Activated CD8-positive, alpha-beta memory T cell treated with anti-CD3 and anti-CD28 coated beads for 1 hour (primary cell): ENCODE data around the gene LRP1B.
"Not testable (repeated sequence)": the region's sequence is repeated elsewhere in the genome, so short reads cannot be mapped to it uniquely, and the experiment has no call there.

Experiments used
- DNase-seq, 2 donors: peaks; one replicate each; pipeline ENCODE4 v3.0.0-alpha.2; 2020; ENCODE audit warnings: low read depth in 1 of 2; ENCODE audit errors: extremely low read depth in 1 of 2

LRP1B gene

GRCh38 chr2:140986456-140986855, 1144.4 kb downstream of the LRP1B start:
- no peak for DNase-seq

- DNase-seq: no peak
Measured at GRCh38 chr2:140975237-140975636, 1155.6 kb downstream of the LRP1B start.

GRCh38 chr2:140972724-140973123, 1158.1 kb downstream of the LRP1B start:
- DNase-seq: no peak

- not testable (repeated sequence) for DNase-seq
Measured at GRCh38 chr2:140964324-140964723, 1166.5 kb downstream of the LRP1B start.

- no peak for DNase-seq
Measured at GRCh38 chr2:140949932-140950331, 1180.9 kb downstream of the LRP1B start.

- no peak for DNase-seq
Measured at GRCh38 chr2:140947236-140947635, 1183.6 kb downstream of the LRP1B start.

GRCh38 chr2:140943867-140944266, 1186.9 kb downstream of the LRP1B start:
- DNase-seq: no peak

- DNase-seq: no peak
Measured at GRCh38 chr2:140942284-140942683, 1188.5 kb downstream of the LRP1B start.

GRCh38 chr2:140929849-140930248, 1201.0 kb downstream of the LRP1B start:
- DNase-seq: no peak

- no peak for DNase-seq
Measured at GRCh38 chr2:140918426-140918825, 1212.4 kb downstream of the LRP1B start.

- DNase-seq: no peak
Measured at GRCh38 chr2:140916410-140916809, 1214.4 kb downstream of the LRP1B start.

GRCh38 chr2:140910683-140911082, 1220.1 kb downstream of the LRP1B start:
- DNase-seq: no peak

GRCh38 chr2:140905083-140905781, 1225.6 kb downstream of the LRP1B start:
- DNase-seq: no peak

- DNase-seq: no peak
Measured at GRCh38 chr2:140895378-140895777, 1235.4 kb downstream of the LRP1B start.

GRCh38 chr2:140893685-140894084, 1237.1 kb downstream of the LRP1B start:
- DNase-seq: no peak

GRCh38 chr2:140892911-140893637, 1237.7 kb downstream of the LRP1B start:
- DNase-seq: no peak

- no peak for DNase-seq
Measured at GRCh38 chr2:140892436-140892835, 1238.4 kb downstream of the LRP1B start.

- no peak for DNase-seq
Measured at GRCh38 chr2:140891614-140892212, 1239.1 kb downstream of the LRP1B start.

- no peak for DNase-seq
Measured at GRCh38 chr2:140882671-140883620, 1247.9 kb downstream of the LRP1B start.

GRCh38 chr2:140880573-140880972, 1250.2 kb downstream of the LRP1B start:
- no peak for DNase-seq

GRCh38 chr2:140876015-140876414, 1254.8 kb downstream of the LRP1B start:
- no peak for DNase-seq
